ENCODE measurements around the gene ZNF862.

ZNF862 gene

GRCh38 chr7:149817301-149817771 lies 20.8 kb upstream of the ZNF862 start:
- no peaks in the 10 kb centered on the region for H3K9me3 Mint-ChIP-seq
- H3K36me3 Mint-ChIP-seq (ENCODE audit: low read depth): no peaks in the 10 kb centered on the region
- DNase-seq: no peak
- H3K4me1 Mint-ChIP-seq: no peaks in the 10 kb centered on the region
- no peak for ATAC-seq
- no peak overlapping the region for H3K4me3 Mint-ChIP-seq
- H3K27me3 Mint-ChIP-seq: no peaks in the 10 kb centered on the region
- no peak overlapping the region for H3K27ac Mint-ChIP-seq

- H3K4me3 Mint-ChIP-seq: no peak overlapping the region
- H3K27me3 Mint-ChIP-seq: no peaks in the 10 kb centered on the region
- no peak for ATAC-seq
- no peaks in the 10 kb centered on the region for H3K36me3 Mint-ChIP-seq (ENCODE audit: low read depth)
- no peaks in the 10 kb centered on the region for H3K9me3 Mint-ChIP-seq
- no peak overlapping the region for H3K27ac Mint-ChIP-seq
- no peak for DNase-seq
- no peaks in the 10 kb centered on the region for H3K4me1 Mint-ChIP-seq
Measured at GRCh38 chr7:149817836-149818535, 20.2 kb upstream of the ZNF862 start.

GRCh38 chr7:149818536-149818840 lies 19.7 kb upstream of the ZNF862 start:
- no peak overlapping the region for H3K4me3 Mint-ChIP-seq
- H3K27ac Mint-ChIP-seq: no peak overlapping the region
- H3K36me3 Mint-ChIP-seq (ENCODE audit: low read depth): no peaks in the 10 kb centered on the region
- ATAC-seq: no peak
- no peaks in the 10 kb centered on the region for H3K9me3 Mint-ChIP-seq
- H3K4me1 Mint-ChIP-seq: no peaks in the 10 kb centered on the region
- H3K27me3 Mint-ChIP-seq: no peaks in the 10 kb centered on the region
- DNase-seq: no peak

- DNase-seq: no peak
- Mint-ChIP-seq H3K36me3 (ENCODE audit: low read depth) (no peaks in the 10 kb centered on the region), H3K4me1 (no peaks in the 10 kb centered on the region), H3K27me3 (no peaks in the 10 kb centered on the region), H3K27ac (no peak overlapping the region), H3K9me3 (no peaks in the 10 kb centered on the region), H3K4me3 (no peak overlapping the region)
- no peak for ATAC-seq
Measured at GRCh38 chr7:149819141-149819960, 18.8 kb upstream of the ZNF862 start.

- ATAC-seq: no peak
- DNase-seq: no peak
- Mint-ChIP-seq H3K4me3 (no peak overlapping the region), H3K36me3 (ENCODE audit: low read depth) (no peaks in the 10 kb centered on the region), H3K27ac (no peak overlapping the region), H3K27me3 (no peaks in the 10 kb centered on the region), H3K4me1 (no peaks in the 10 kb centered on the region), H3K9me3 (no peaks in the 10 kb centered on the region)
Measured at GRCh38 chr7:149819961-149820340, 18.2 kb upstream of the ZNF862 start.

GRCh38 chr7:149820622-149821190 lies 17.5 kb upstream of the ZNF862 start:
- no peak for ATAC-seq
- Mint-ChIP-seq H3K4me3 (no peak overlapping the region), H3K27ac (no peak overlapping the region), H3K4me1 (no peaks in the 10 kb centered on the region), H3K27me3 (no peaks in the 10 kb centered on the region), H3K9me3 (no peaks in the 10 kb centered on the region), H3K36me3 (ENCODE audit: low read depth) (no peaks in the 10 kb centered on the region)
- DNase-seq: no peak

- ATAC-seq (no peak), DNase-seq (no peak)
- Mint-ChIP-seq H3K36me3 (ENCODE audit: low read depth) (no peaks in the 10 kb centered on the region), H3K4me1 (no peaks in the 10 kb centered on the region), H3K9me3 (no peaks in the 10 kb centered on the region), H3K27ac (no peak overlapping the region), H3K27me3 (no peaks in the 10 kb centered on the region), H3K4me3 (no peak overlapping the region)
Measured at GRCh38 chr7:149821191-149822148, 16.7 kb upstream of the ZNF862 start.

GRCh38 chr7:149822353-149822943 lies 15.7 kb upstream of the ZNF862 start:
- Mint-ChIP-seq H3K36me3 (ENCODE audit: low read depth) (no peaks in the 10 kb centered on the region), H3K4me3 (no peak overlapping the region), H3K27me3 (no peaks in the 10 kb centered on the region), H3K9me3 (no peaks in the 10 kb centered on the region), H3K27ac (no peak overlapping the region), H3K4me1 (peaks cover 2% of the 10 kb centered on the region)
- DNase-seq: no peak
- no peak for ATAC-seq

- DNase-seq (no peak), ATAC-seq (no peak)
- no peak overlapping the region for H3K4me3 Mint-ChIP-seq
- H3K27me3 Mint-ChIP-seq: no peaks in the 10 kb centered on the region
- H3K36me3 Mint-ChIP-seq (ENCODE audit: low read depth): no peaks in the 10 kb centered on the region
- peaks cover 2% of the 10 kb centered on the region for H3K4me1 Mint-ChIP-seq
- no peaks in the 10 kb centered on the region for H3K9me3 Mint-ChIP-seq
- H3K27ac Mint-ChIP-seq: no peak overlapping the region
Measured at GRCh38 chr7:149823191-149823630, 15.0 kb upstream of the ZNF862 start.

- DNase-seq (no peak), ATAC-seq (no peak)
- H3K27ac Mint-ChIP-seq: no peak overlapping the region
- no peaks in the 10 kb centered on the region for H3K36me3 Mint-ChIP-seq (ENCODE audit: low read depth)
- no peaks in the 10 kb centered on the region for H3K27me3 Mint-ChIP-seq
- H3K9me3 Mint-ChIP-seq: no peaks in the 10 kb centered on the region
- H3K4me3 Mint-ChIP-seq: no peak overlapping the region
- H3K4me1 Mint-ChIP-seq: peaks cover 2% of the 10 kb centered on the region
Measured at GRCh38 chr7:149823631-149824199, 14.5 kb upstream of the ZNF862 start.

GRCh38 chr7:149824301-149824741 lies 13.9 kb upstream of the ZNF862 start:
- H3K36me3 Mint-ChIP-seq (ENCODE audit: low read depth): no peaks in the 10 kb centered on the region
- no peaks in the 10 kb centered on the region for H3K9me3 Mint-ChIP-seq
- H3K4me3 Mint-ChIP-seq: no peak overlapping the region
- peaks cover 2% of the 10 kb centered on the region for H3K4me1 Mint-ChIP-seq
- H3K27ac Mint-ChIP-seq: no peak overlapping the region
- H3K27me3 Mint-ChIP-seq: no peaks in the 10 kb centered on the region
- no peak for ATAC-seq
- no peak for DNase-seq

GRCh38 chr7:149824748-149825566 lies 13.2 kb upstream of the ZNF862 start:
- Mint-ChIP-seq H3K27ac (no peak overlapping the region), H3K36me3 (ENCODE audit: low read depth) (no peaks in the 10 kb centered on the region), H3K4me1 (peaks cover 2% of the 10 kb centered on the region), H3K27me3 (no peaks in the 10 kb centered on the region), H3K4me3 (no peak overlapping the region), H3K9me3 (no peaks in the 10 kb centered on the region)
- DNase-seq (no peak), ATAC-seq (no peak)

Measured in activated naive CD8-positive, alpha-beta T cell treated with anti-CD3 and anti-CD28 coated beads, Interleukin-2, amount 50 U/mL, for 24 hours (primary cell).